ENCODE data around the gene SOX9. TPM values are rescaled to one million over a fixed set of nuclear protein-coding genes. Genes with fewer than 3 reads are reported as not detected.
A peak's percentile ranks its signal among the peaks of the same experiment; 100 is the strongest.

Gene SOX9
- 24.9 and 43.0 TPM in 2 replicates for total RNA-seq (2014; rRNA removed; shearing (Covaris generic))
- 66.7 and 82.9 TPM in 2 replicates for polyA plus RNA-seq (2015; cell fraction: cytosol; rRNA removed)
- polyA plus RNA-seq (2015; cell fraction: nucleus; rRNA removed): 119 and 133 TPM in 2 replicates

- peak; percentile 95 for DNase-seq (ENCODE audit: low read depth)
Measured at GRCh38 chr17:72120642-72121163, at the start of gene SOX9. SOX9 (plus strand) TSS chr17:72121020; CDS start chr17:72121392, 372 bp downstream.

GRCh38 chr17:72071330-72071729, 49.5 kb upstream of the SOX9 start:
- no peak for DNase-seq (ENCODE audit: low read depth)

- no peak for DNase-seq (ENCODE audit: low read depth)
Measured at GRCh38 chr17:72075995-72076677, 44.7 kb upstream of the SOX9 start.

- DNase-seq (ENCODE audit: low read depth): no peak
Measured at GRCh38 chr17:72076678-72077030, 44.2 kb upstream of the SOX9 start.

- DNase-seq (ENCODE audit: low read depth): peak; percentile 70
Measured at GRCh38 chr17:72077326-72077960, 43.4 kb upstream of the SOX9 start.

GRCh38 chr17:72079700-72080099, 41.1 kb upstream of the SOX9 start:
- DNase-seq (ENCODE audit: low read depth): no peak

GRCh38 chr17:72087876-72088275, 32.9 kb upstream of the SOX9 start:
- no peak for DNase-seq (ENCODE audit: low read depth)

GRCh38 chr17:72089453-72089987, 31.3 kb upstream of the SOX9 start:
- DNase-seq (ENCODE audit: low read depth): no peak

GRCh38 chr17:72090108-72090507, 30.7 kb upstream of the SOX9 start:
- DNase-seq (ENCODE audit: low read depth): no peak

GRCh38 chr17:72092710-72093322, 28.0 kb upstream of the SOX9 start:
- DNase-seq (ENCODE audit: low read depth): no peak

- no peak for DNase-seq (ENCODE audit: low read depth)
Measured at GRCh38 chr17:72093707-72094106, 27.1 kb upstream of the SOX9 start.

GRCh38 chr17:72095316-72095715, 25.5 kb upstream of the SOX9 start:
- no peak for DNase-seq (ENCODE audit: low read depth)

GRCh38 chr17:72097144-72097543, 23.7 kb upstream of the SOX9 start:
- DNase-seq (ENCODE audit: low read depth): no peak

- DNase-seq (ENCODE audit: low read depth): peak; percentile 19
Measured at GRCh38 chr17:72099919-72100318, 20.9 kb upstream of the SOX9 start.

GRCh38 chr17:72100470-72100869, 20.4 kb upstream of the SOX9 start:
- no peak for DNase-seq (ENCODE audit: low read depth)

GRCh38 chr17:72101526-72101925, 19.3 kb upstream of the SOX9 start:
- DNase-seq (ENCODE audit: low read depth): no peak

GRCh38 chr17:72102366-72102765, 18.5 kb upstream of the SOX9 start:
- no peak for DNase-seq (ENCODE audit: low read depth)

- DNase-seq (ENCODE audit: low read depth): no peak
Measured at GRCh38 chr17:72104164-72104862, 16.5 kb upstream of the SOX9 start.

- DNase-seq (ENCODE audit: low read depth): no peak
Measured at GRCh38 chr17:72104863-72105234, 16.0 kb upstream of the SOX9 start.

- no peak for DNase-seq (ENCODE audit: low read depth)
Measured at GRCh38 chr17:72107100-72107499, 13.7 kb upstream of the SOX9 start.

- DNase-seq (ENCODE audit: low read depth): no peak
Measured at GRCh38 chr17:72110231-72110941, 10.4 kb upstream of the SOX9 start.
